Mesodermal cell (in vitro differentiated cells): ENCODE measurements around the gene BRF1.

Experiments
- H3K27ac ChIP-seq: 2 replicates; pipeline ENCODE4 v1.7.0; 2013; ENCODE audit warnings: mild to moderate bottlenecking, low read depth, low read length, moderate library complexity; ENCODE audit not compliant: severe bottlenecking
- H3K36me3 ChIP-seq: 2 replicates; pipeline ENCODE4 v1.7.1; 2013; ENCODE audit warnings: mild to moderate bottlenecking, low read length, moderate library complexity; ENCODE audit not compliant: control insufficient read depth, insufficient read depth
- H3K4me1 ChIP-seq: one replicate; pipeline ENCODE4 v1.7.1; 2013; ENCODE audit warnings: mild to moderate bottlenecking, low read length; ENCODE audit not compliant: insufficient read depth, control insufficient read depth, poor library complexity, severe bottlenecking
- H3K4me3 ChIP-seq: 2 replicates; pipeline ENCODE4 v1.7.0; 2013; ENCODE audit warnings: low read length, control low read depth, mild to moderate bottlenecking; ENCODE audit not compliant: insufficient read depth, poor library complexity, severe bottlenecking; ENCODE audit errors: extremely low read depth
- H3K9me3 ChIP-seq: 2 replicates; pipeline ENCODE4 v1.7.1; 2013; ENCODE audit warnings: mild to moderate bottlenecking, low read length, moderate library complexity; ENCODE audit not compliant: control insufficient read depth
- WGBS, 2 experiments: methylation state at CpG; one replicate each; pipeline ENCODE4 v1.1.5; 2013; ENCODE audit warnings: missing lambda C conversion rate in 2 of 2; ENCODE audit not compliant: insufficient coverage in 2 of 2; 5-methylcytosine and 5-hydroxymethylcytosine counted together

Gene BRF1

DNA sequence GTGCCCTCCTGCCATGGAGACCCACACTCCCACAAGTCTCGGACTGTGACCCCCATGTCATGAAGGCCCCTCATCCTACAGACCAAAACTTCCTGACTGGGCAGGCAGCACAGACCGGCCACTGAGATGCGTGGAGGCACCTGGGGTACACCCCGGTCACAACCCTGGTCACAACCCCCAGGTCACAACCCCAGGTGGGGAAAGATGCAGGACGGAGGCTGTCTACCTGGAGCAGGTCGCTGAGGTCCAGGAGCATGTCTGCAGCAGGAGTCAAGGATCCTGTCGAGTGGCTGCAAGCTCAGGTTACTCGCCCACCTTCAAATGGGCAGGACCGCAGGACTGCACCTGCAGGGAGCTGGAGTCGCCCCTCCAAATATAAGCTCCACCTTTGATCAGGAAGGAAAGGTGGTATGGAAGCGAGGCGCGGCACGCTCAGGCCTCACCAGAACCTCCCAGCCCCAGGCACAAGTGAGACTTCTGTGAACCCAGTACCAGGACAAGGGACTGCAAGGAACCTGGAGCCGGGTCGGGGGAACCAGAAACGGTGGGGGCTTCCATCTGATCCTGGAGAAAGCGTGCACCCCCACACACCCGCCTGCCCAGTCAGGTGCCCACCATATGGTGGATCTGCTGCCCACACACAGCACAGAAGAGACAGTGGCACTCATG is 44.4 kb downstream of the BRF1 start:
- no peak overlapping the region for H3K27ac ChIP-seq
- H3K4me1 ChIP-seq, result no peaks in the 10 kb centered on the region
- peaks cover 21% of the 10 kb centered on the region for H3K36me3 ChIP-seq
- H3K9me3 ChIP-seq, result no peaks in the 10 kb centered on the region
- H3K4me3 ChIP-seq, result no peak overlapping the region
- WGBS, 2 experiments, result 98% methylated on average over 15 to 18 of the region's 19 CpGs

DNA sequence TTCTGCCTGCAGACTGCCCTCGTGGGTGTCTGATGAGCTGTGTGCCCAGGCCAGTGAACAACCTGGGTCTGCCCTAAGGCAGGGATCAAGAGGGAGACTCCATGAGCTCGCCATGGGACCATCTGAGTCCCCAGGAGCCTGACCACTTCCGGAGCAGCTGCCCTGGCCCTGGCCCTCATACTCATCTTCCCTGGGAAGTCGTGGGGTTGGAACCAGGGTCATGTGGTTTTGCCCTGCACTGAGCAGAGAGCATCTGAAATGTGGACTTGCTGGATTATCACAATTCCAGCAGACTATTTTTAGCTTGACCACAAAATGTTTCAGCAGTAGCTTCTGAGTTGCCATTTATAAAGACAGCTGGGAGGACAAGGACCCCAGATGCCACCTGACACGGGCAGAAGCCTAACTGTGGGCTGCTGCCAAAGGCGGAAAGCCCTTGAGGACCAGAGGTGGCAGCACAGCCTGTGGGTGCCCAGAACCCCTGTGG is 45.7 kb downstream of the BRF1 start:
- Histone ChIP-seq H3K4me1 (no peaks in the 10 kb centered on the region), H3K36me3 (peaks cover 30% of the 10 kb centered on the region), H3K9me3 (no peaks in the 10 kb centered on the region), H3K27ac (no peak overlapping the region), H3K4me3 (no peak overlapping the region)
- WGBS, 2 experiments, result 88 to 93% methylated on average over 6 of the region's 6 CpGs

DNA sequence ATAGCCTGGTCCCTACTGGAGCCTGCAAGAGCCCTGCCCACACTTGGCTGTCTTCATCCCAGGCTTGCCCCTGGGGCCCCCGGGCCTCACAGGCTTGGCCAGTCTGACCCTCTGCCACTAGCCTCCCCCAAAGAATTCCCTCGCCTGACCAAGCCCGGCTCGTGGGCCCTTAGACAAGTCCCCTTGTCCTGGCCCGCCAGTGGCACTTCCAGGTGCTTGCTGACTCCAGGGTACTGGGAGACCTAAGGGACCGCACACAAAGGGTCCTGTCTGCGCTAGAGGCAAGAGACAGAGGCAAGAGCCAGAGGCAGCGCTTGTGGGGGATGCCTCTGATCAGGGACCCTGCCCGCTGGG is 47.5 kb downstream of the BRF1 start:
- no peaks in the 10 kb centered on the region for H3K4me1 ChIP-seq
- no peak overlapping the region for H3K4me3 ChIP-seq
- no peaks in the 10 kb centered on the region for H3K9me3 ChIP-seq
- H3K36me3 ChIP-seq, result peaks cover 34% of the 10 kb centered on the region
- H3K27ac ChIP-seq, result no peak overlapping the region
- 95 to 98% methylated on average over 5 to 9 of the region's 9 CpGs for WGBS, 2 experiments

DNA sequence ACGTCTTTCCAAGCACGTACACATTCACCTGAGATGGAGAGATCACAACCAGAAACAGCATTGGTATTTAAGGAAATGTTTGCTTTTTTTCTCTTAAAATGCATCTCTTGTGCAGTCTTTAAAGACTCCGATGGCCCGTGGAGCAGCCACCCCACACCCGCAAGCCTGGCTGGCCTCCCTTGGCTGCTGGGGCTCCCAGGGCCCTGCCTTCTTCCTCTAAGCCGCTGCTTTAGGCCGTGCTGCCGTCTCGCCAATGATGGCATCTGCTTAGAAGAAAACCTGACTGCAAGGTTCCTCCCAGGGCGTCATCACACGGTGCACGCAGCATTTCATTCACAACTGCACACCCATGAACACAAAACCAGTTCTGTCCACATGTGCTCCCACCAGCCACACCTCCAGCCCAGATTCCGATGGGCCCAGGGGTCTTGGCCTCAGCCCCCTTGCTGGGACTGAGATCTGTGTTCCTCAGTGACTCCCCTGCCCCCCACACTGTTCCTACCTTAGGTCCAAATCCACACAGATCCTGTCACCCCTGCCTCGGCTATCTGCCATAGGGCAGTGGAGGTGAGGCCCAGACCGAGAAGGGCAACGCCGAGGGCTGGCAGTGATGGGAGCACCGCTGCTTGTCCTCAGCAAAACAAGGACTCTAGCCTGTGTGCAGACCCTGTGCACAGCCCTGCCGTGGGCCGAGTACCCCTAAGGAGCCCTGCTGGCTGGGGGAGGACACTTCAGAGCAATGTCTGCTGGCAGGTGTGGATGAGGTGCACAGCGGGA is 48.1 kb downstream of the BRF1 start:
- Histone ChIP-seq H3K36me3 (peaks cover 34% of the 10 kb centered on the region), H3K4me3 (no peak overlapping the region)
- 93 to 94% methylated on average over 19 to 21 of the region's 21 CpGs for WGBS, 2 experiments

DNA sequence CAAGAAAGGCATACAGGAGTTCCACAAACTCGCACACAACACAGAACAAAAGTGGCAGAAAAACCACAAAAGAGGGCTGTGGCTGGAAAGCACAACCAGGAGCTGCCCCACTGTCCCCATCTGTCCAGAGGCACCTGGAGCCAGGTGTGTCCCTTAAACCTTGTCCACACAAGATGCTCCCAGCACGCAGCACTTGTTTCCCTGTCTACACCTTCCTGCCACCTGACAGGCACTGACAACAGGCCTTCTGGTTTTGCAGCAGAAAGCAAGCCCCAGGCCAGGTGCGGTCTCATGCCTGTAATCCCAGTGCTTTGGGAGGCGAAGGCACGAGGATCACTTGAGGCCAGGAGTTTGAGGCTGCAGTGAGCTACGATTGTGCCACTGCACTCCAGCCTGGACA is 48.9 kb downstream of the BRF1 start:
- WGBS, 2 experiments, result 87 to 89% methylated on average over 5 to 6 of the region's 6 CpGs
- Histone ChIP-seq H3K27ac (no peak overlapping the region), H3K4me3 (no peak overlapping the region), H3K9me3 (no peaks in the 10 kb centered on the region), H3K4me1 (no peaks in the 10 kb centered on the region), H3K36me3 (peaks cover 34% of the 10 kb centered on the region)

More for the DNA sequence above, 48.1 kb downstream of the BRF1 start:
- Histone ChIP-seq H3K4me1 (no peaks in the 10 kb centered on the region), H3K27ac (no peak overlapping the region), H3K9me3 (no peaks in the 10 kb centered on the region)

DNA sequence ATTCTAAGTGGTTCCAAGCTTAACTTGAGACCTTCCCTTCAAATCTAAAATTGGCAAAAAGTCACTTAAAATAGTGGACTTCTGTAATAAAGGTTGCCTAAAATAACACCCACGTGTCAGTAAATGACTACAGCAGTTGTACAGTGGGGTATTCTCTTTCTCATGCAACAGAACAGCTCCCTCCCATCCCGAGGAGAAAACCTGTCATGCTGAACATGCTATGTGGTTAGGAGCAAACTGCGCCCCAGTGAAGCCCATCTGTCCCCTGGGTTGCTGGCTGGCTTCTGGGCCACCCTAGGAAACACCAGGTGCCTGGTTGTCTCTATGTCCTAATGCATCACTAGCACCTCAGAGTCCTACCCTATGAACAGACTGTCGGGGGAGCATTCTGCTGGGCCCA is 49.8 kb downstream of the BRF1 start:
- Histone ChIP-seq H3K27ac (no peak overlapping the region), H3K36me3 (peaks cover 42% of the 10 kb centered on the region), H3K9me3 (no peaks in the 10 kb centered on the region), H3K4me1 (no peaks in the 10 kb centered on the region), H3K4me3 (no peak overlapping the region)
- 87 to 100% methylated on average over 1 to 3 of the region's 4 CpGs for WGBS, 2 experiments

DNA sequence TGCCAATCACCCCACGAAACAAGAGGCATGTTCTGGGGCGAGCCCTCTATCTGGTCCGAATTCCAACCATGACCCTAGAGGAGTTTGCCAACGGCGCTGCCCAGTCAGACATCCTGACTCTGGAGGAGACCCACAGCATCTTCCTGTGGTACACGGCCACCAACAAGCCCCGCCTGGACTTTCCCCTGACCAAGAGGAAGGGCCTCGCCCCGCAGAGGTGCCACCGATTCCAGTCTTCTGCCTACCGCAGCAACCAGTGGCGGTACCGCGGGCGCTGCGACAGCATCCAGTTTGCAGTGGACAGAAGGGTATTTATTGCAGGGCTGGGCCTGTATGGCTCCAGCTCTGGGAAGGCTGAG is 50.8 kb downstream of the BRF1 start:
- H3K27ac ChIP-seq, result no peak overlapping the region
- WGBS, 2 experiments, result 96 to 99% methylated on average over 7 to 16 of the region's 16 CpGs
- no peaks in the 10 kb centered on the region for H3K4me1 ChIP-seq
- no peak overlapping the region for H3K4me3 ChIP-seq
- peaks cover 48% of the 10 kb centered on the region for H3K36me3 ChIP-seq
- H3K9me3 ChIP-seq, result no peaks in the 10 kb centered on the region

DNA sequence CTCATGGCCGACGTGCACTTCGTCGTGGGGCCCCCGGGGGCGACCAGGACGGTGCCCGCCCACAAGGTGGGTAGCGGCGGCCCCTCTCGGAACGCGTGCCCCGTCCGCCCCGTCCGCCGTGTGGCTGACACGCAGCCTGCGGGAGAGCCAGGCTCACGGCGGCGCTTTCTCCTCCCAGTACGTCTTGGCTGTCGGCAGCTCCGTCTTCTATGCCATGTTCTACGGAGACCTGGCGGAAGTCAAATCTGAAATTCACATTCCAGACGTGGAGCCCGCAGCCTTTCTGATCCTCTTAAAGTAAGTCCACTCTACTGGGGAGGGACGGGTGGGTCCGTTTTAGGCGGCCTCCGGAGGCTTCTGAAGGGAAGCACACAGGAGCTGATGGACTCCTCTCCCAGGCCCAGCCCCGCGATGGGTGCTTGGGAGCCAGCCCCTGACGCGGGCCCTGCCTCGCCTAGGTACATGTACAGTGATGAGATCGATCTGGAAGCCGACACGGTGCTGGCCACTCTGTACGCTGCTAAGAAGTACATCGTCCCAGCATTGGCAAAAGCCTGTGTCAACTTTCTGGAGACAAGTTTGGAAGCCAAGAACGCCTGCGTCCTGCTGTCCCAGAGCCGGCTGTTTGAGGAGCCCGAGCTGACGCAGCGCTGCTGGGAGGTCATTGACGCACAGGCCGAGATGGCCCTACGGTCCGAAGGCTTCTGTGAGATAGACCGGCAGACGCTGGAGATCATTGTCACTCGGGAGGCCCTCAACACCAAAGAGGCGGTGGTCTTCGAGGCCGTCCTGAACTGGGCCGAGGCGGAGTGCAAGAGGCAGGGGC is 51.4 kb downstream of the BRF1 start:
- WGBS, 2 experiments, result 56 to 58% methylated on average over 60 to 62 of the region's 62 CpGs
- H3K4me3 ChIP-seq, result peak overlapping the region; percentile 42
- no peak overlapping the region for H3K27ac ChIP-seq
- H3K36me3 ChIP-seq, result peaks cover 48% of the 10 kb centered on the region
- H3K4me1 ChIP-seq, result no peaks in the 10 kb centered on the region
- H3K9me3 ChIP-seq, result no peaks in the 10 kb centered on the region

DNA sequence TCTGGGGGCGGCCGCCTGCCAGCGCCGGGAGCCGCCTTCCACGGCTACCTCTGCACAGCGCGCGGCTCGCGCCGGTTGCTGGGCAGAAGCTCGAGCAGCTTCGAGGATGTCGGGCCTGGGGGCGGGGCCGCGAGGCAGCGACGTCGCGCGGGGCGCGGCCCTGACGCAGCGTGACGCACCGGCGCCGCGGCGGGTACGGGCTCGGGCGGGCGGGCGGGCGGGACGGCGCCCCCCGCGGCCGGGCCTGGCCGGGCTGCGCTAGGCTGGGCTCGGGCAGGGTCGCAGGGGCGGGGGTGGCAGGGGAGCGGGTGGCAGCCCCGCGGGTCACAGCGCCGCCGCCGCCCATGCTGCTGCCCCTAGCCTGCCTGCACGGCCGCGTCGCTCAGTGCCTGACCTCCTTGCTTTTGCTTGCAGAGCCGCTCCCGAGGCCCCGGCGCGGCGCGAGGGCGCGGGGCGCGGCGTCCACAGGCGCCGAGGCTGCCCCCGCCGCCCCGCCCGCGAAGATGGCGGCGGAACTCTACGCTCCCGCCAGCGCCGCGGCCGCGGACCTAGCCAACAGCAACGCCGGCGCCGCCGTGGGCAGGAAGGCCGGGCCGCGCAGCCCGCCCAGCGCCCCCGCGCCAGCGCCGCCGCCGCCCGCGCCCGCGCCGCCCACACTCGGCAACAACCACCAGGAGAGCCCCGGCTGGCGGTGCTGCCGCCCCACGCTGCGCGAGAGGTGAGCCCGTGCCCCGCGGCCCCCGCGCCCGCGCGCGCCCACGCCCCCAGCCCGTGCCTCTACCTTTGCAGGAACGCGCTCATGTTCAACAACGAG is 52.2 kb downstream of the BRF1 start, which contains the start of gene BTBD6:
BTBD6 (plus strand) TSS at position 166 of the 814 bp plus-strand sequence; CDS start at position 345, 179 bp downstream.
- 1% methylated on average over 75 to 99 of the region's 130 CpGs for WGBS, 2 experiments
- Histone ChIP-seq H3K27ac (peak within 1 kb of the TSS; percentile 62), H3K9me3 (no peaks in the 10 kb centered on the region), H3K4me1 (no peaks in the 10 kb centered on the region), H3K36me3 (peaks cover 50% of the 10 kb centered on the region), H3K4me3 (peak within 1 kb of the TSS; percentile 49)
